Renal cortical epithelial cell (primary cell): ENCODE data around the gene RER1. TPM values are rescaled to one million over a fixed set of nuclear protein-coding genes. Genes with fewer than 3 reads are reported as not detected.

Experiments used
- DNase-seq: peaks from one replicate; pipeline ENCODE4 v3.0.0-alpha.2; 2011; ENCODE audit warnings: low read depth
- total RNA-seq: library from RNA; depleted of rRNA; stranded (reverse); fragments of >200 nt; gene quantifications from 2 replicates; pipeline ENCODE4 v1.2.3, GENCODE V29; 2014

RER1 gene
- total RNA-seq, 1 donor from 2014 or later, result 81.8 TPM

DNA sequence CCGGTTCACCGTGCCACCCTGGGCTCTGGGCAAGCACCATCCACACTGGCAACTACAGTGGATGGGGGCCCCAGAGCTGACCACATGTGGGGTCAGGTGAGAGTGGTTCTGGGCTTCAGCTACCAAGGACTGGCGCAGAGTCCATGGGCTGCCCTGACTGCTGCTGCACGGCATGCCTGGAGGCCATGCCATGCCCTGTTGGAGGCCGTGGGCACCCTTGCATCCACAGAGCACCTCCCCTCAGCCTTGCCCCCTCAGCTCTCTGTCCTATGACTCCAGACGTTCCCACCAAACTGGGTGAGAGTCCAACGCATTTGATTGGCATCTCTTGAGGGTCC lies 15.7 kb upstream of the RER1 start:
- no peak for DNase-seq

DNA sequence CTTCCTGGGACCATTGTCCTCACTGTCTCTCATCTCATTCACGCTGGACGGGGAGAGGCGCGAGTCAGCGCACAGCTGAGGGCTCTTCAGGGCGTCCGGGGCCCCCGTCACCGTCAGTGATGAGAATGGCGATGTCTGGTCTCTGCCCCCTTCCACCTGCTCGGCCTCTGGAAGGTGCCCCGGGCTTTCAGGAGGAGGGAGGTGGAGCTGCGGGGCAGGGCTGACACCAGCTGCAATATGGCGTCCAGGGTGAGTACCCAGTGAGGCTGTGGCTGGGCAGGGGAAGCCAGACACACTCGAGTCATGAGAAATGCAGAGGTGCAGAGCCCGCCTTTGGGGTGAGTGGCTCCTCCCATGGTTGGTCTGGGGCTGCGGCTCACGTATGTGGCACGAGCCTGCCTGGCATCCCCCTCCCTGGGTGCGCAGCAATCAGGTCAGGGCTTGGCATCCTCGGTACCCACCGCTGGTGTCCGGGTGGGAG lies 15.3 kb upstream of the RER1 start:
- DNase-seq, result no peak

DNA sequence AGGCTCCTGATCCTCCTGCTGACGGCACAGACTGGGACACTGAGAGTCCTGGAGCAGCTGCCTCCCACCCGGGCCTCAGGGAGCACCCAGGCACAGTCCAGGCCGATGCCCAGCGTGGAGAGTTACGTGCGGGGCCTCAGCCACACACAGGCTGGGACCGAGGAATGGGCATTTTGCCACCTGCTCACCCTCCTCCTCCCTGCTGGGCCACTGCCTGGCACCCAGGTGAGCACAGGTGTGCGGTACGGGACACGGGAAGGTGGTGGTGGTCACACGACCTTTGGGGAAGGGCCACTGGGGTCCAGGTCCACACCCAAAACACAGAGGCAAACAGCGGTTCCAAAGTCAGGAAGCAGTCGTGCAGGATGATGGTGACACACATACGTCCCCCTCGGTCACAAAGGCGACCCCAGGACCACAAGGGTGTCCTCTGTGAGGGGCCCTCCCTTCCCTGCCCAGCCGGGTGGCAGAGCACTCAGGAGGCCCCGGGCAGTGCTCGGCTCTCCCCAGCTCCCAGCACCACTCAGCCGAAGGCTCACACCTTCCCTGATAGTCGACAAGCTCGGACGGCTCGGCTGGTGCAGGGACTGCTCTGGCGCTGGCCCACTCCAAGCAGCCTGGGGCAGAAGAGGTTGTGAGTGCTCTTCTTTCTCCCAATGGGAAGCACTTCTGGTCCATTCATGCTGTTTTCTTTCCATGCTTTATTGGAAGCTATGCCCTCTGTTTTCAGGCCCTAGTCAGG lies 14.5 kb upstream of the RER1 start:
- DNase-seq, result no peak

DNA sequence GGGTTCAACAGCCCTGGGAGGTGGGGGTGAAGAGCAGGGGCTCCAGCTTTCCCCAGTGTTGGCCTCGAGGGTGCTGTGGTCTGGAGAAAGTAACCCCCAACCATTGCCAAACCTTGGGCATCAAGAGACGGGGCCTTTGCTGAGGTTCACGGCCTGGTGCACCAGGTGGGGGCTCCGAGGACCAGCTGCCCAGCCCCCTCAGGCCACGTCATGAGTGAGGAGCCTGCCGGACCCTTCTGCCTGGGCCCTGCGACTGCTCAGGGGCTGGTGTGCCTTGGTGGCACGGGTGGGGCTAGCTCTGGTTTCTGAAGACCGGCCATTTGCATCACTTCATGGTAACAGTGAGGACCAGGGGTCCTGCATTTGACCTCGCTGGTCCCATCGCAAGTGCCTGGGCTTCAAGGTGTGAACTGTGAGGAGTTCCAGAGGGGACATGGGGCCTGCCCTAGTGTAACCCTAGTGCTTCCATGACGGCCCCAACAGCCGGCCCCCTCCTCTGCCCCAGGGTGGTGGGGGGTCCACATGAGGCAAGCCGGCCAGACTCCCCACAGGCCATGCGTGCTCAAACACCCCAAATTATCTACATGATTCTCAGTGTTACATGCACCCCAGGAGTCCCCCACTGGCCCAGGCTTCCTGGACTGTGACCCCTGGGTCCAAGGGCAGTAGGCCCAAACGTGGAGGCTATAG lies 13.7 kb upstream of the RER1 start:
- DNase-seq, result no peak

DNA sequence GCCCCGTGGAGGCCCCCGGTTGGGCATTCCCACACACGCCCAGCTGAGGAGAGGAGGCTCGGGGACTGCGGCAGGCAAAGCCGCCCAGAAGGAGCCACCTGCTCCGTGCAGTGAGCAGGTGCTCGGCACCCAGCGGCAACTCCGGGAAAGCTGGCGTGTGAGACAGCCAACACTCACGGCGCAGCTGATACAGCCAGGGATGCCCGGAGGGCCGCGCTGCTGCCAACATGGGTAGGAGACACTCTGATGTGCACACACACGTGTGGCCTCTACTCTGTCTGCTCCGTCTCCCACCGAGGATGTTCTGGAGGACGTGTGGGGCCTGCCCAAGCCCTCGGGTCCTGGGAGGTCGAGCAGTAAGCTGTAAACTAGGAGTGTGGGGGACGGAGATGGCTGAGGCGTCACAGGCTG lies 13.2 kb upstream of the RER1 start:
- no peak for DNase-seq

DNA sequence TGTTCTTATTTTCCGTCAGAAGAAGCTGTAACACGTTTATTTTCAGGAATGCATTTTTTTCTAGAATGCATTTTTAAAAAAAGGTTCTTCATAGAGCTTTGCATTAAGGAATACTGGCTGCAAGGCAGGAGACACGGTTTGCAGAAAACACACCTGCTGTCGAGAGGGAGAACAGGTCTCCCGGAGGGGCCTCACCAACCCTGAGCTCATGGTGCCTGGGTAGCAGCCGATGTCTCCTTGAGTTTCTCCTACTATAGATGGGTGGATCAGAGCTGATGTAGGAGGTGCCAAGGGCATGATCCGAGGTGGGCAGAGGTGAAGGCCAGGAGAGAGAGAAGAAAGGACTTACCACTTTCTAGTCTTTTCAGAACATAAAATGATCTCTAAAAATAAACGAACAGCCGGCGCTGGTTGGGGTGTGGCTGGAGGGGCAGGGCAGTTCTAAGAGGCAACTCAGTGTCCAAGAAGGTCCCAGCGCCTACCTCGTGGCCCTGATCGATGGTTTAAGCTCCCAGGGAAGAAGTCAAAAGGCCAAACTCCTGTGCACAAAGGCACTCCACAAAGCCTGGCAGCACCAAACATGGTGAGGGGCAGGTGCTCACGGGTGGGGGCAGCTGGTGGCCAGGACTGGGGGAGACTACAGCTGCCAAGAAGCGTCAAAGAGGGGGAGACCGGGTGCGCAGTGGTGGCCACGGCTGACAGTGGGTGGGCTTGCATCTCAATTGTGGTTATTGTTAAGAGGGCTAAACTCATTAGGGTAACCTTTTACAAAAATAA lies 12.5 kb upstream of the RER1 start:
- DNase-seq, result no peak

DNA sequence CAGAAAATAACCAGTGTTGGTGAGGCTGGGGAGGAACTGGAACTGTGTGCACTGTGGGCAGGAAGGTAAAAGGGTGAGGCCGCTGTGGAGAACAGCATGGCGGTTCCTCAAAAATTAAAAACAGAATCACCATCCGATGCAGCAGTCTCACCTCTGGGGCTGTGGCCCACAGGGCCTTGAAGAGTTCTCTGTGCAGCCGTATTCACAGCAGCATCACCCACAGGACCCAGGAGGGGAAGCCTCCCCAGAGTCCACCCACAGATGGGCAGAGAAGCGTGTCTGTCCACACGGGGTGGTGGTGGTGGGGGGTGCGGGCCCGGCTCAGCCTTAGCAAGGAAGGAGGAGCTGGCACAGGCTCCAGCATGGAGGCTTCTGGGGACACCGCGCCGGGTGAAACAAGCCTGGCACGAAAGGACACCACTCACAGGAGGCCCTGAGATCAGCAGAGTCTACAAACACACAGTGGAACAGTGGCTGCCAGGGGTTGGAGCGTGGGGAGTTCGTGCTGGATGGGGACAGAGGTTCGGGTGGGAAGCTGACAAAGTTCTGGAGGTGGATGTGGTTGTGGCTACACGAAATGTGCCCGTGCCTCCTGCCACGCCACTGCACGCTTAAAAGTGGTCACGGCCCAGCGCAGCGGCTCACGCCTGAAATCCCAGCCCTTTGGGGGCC lies 11.8 kb upstream of the RER1 start:
- no peak for DNase-seq

DNA sequence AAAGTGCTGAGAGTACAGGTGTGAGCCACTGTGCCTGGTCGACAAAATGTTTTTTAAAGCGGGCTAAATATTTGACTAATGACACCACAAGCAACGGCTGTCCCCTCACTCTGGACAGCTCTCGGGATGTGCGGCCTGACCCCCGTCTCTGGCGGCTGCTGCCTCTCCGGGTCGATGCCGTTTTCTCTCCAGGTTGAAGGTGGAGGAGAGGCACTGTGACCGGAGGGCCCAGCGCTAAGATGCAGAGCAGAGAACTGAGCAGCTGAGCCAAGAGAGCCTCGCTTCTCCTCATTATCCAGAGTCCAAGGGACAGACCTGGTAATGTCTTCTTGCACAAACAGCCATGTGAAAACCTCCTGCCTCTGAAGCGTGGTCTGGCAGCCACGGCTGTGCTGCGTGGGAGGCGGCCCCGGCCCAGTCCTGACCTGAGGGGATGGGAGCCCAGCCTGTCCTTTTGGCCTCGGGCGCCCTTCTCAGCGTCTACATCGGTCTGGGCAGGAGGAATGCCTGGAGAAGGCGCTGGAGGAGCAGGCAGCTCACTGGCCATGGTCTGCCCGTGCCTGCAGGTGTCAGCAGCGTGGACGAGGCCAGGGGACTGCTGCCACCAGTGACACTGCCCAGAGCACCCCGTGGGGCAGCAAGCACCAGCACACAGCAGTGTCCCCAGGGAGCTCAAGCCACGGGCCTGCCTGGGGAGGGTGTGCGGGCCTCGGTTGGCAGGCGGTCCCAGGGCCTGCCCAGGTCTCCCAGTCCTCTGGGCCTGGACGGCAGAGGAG lies 10.6 kb upstream of the RER1 start:
- no peak for DNase-seq

DNA sequence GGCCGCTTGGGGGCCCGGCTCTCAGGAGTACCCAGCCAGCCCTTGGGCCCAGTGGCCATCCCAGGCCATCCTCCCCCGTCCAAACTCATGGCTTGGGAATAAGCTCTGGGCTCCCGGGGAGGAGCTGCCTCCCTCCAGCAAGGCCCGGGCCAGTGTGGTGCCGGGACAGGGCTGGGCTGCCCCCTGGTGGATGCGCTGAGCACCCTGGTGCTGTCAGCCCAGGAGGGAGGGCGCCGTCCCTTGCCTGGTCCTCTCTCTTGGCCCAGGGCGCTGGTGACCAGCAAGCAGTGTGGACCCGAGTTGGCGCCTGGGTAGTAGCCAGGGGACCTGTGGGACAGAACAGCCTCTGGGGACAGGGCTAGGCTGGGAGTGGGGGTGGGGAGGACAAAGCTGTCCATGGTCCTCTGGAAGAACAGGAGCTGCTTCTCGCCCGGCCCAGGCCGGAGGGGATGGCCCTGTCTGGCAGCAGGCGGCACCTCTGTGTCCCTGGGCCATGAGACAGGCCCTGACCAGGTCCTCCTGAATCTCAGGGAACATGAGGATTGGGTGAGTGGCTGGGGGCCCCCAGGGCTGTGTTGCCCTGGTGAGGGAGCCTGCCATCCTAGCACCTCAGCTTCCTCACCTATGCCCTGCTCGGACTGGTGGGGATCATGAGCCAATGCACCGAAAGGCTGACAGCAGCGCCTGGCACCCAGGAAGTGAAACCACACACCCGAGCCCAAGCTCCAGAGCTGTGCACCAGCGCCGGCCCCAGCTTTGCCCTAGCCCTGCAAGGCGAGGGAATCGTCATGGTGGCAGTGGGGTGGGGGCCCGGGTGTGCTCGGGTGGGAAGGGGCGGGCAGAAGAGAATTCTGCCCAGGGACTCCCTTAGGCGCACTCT lies 9.7 kb upstream of the RER1 start:
- peak; percentile 31 for DNase-seq

DNA sequence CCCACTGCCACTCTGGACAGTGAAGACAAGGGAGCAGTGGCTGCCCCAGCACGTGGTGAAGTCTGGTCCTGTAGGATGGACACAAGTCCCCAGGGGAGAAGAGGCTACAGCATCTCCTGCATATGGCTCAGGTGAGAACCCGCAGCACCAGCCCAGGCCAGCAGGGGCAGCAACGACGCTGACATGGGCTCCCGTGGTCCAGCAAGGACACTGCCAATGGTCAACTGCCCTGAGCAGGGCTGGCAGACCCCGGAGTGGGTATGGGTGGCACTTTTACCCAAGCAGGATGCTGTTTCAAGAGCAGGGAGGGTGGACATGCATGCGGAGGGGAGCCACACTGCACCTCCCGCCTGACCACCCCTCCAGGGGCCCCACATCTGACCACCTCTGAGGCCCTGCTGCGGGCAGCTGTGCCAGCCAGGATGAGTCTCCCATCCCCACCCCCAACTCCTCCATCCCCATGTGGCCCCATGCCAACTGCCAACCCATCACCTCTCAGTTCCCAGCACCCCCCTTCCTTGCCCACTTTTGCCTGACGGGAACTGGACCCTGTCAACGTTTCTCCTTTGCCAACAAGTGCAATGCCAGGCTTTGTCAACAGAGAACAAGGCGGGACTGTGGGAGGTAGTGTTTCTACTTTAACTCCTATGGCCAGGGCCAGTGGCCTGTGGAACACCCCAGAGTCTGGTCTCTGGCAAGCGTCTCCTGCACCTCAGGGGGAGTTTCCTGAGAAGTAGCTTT lies 8.8 kb upstream of the RER1 start:
- peak; percentile 18 for DNase-seq

DNA sequence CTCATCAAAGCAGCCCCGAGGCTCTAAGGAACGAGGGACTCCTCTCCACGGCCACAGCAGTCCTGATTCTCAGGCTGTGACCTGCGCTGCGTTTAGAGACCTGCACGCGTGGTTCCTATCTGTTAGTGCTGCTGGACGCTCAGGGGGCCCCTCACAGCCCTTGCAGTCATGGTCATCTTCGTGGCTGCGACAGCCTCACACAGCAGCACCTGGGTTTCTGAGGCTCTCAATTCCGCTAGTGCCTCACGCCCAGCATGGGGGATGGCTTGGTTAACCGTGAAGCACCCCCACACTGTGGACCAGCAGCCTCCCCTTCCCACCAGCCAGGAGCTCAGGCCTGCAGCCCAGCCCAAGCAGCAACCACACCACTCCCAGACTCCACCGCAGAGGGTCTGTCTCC lies 8.1 kb upstream of the RER1 start:
- DNase-seq, result no peak

DNA sequence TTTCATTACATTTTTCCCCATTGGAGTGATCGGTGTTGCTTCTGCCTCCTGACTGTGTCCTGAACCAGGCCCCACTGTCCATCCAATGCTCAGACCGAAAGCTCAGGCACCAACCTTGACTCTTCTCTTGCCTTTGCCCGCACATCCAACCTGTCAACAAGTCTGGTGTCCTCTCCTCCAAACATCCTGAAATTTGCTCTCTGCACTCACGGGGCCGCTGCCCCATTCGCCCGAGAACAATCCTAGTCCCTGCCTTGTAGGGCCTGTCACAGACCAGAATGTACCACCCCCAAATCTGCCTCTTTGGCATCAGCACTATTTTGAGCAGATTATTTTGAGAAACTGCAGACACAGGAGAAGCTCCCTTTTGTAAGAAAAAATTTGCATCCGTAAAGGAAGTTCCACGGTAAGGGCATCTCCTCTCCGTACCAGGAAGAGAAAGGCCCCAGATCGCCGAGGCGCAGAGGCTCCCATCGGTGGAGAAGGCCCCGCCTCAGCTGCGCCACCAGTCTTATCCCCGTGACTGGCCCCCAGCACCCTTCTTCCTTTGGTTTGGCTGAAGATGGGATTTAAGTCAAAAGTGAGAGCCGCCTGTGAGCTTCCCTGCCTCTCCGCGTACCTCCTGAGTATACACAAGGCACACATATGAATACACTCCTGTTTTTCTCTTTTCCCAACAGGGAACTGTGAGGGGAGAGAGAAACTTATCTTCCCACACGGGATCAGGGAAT lies 7.3 kb upstream of the RER1 start:
- no peak for DNase-seq

DNA sequence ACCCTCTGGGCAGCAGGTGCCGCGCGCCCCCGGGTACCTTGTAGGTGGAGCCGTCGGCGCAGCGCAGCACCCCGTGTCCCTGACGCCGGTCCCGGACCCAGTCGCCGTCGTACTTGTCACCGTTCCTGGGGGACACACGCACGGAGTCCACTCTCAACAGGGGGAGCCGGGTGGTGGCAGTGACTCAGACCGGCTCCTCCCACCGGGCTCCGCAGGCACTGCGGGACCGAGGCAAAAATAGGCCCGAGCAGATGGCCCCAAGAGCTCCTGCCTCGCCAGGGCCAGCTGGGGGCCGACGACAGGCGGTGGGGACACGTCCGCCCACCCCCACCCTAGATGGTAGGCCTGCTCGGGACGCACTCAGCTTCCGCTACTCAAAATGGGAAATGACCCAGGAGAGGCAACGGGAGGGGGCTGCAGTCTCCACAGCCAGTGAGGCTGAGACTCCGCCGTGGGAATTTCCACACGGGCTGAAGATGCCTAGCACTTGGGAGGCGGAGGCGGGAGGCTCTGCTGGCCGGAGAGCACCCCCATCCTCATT lies 6.6 kb upstream of the RER1 start:
- no peak for DNase-seq

DNA sequence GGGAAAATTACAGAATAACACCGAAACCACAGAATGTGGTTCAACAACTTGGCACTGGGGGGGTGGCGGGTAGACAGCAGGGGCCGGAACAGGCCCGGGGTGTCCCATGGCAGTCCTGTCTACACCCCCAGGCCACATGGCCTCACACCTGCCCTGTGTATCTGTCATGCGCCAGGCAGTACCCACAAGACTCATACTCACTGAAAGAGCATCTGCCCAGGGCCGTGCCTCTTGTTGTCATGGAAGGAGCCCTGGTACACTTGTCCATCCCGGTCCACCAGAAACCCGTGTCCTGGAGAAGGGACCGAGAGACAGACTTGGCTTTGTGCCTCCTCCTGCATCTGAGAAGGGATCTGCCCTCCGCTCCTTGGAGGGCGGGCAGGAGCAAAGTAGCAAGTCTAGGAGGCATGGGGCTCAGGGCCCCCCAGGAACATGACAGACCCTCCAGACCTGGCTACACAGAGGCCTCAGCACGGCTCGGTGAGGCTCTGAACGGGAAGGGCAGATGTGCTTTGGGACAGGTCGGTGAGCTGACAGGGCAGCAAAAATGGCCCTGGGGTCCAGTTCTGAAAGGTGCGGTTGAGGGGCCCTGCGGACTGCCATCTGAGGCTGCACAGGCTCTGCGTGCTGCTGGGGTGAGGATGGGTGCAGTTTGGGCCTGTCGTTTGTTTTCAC lies 5.9 kb upstream of the RER1 start:
- DNase-seq, result no peak

DNA sequence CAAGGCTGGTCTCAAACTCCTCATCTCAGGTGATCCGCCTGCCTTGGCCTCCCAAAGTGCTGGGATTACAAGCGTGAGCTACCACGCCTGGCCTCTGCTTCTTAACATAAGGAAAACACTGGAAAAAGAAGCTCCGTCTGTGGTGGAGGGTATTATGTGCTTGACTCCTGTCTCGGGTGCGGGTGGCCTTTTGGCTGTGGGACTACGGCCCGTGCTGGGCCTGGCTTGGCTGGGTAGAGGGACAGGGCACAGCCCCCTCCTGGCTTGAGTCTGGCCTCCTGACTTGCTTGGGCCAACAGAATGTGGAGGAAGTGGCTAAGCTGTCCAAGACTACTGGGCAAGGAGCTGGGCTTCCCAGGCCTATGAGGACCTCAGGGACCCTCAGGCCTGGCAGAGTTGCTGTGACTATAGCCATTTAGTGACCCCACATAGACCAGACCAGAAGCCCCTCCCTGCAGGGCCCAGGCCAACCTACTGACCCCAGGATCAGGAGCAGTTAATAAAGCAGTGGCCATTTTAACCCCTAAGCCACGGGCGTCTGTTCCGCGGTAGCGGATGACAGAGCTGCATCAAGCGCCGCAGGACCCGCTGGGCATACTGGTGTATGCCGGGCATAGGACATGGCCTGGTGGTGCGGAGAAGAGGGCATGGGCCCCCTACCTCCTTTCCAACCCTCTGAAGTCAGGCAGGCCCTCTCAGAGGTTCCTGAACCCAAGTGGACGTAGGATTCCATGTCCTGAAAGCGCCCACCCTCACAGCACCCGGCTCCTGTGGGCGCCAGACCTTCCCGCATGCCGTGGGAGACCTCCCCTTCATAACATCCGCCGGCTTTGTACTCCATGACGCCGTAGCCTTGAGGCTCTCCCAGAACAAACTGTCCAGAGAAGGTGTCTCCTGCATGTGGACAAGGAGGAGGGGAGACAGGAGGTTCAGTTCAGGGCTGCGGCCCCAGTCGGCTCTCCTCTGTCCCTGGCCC lies 4.7 kb upstream of the RER1 start:
- no peak for DNase-seq

DNA sequence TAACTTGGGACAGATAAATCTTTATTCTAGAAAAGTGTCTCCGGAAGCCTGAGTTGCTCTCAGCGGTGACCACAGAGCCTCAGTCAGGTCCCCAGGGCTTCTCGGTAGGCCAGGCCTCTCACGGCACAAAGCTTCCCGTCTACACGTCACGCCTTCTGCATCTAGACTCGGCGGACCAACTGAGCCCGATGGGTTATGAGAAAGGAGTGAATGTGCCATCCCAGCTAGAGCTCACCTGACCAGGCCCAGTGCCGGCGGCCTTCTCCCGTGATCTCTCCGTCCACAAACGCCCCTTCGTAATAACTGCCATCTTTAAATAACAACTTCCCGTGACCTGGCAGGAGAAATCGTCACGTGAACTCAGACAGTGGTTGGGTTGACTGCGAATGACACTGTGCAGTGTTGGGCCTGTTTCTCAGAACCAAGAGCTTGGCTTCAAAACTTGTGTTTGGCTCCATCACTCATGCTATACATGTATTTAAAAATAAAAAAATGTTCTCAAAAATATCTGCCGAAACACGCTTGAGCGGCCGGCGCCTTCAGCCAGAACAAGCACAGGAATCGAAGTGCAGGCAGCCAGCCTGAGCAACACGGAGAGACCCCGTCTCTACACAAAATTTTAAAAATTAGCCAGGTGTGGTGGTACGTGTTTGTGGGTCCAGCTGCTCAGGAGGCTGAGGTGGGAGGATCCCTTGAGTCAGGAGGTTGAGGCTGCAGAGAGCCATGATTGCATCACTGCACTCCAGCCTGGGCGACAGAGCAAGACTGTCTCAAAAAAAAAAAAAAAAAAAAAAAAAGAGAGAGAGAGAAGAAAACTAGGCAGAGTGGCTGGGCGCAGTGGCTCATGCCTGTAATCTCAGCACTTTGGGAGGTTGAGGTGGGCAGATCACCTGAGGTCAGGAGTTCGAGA lies 3.4 kb upstream of the RER1 start:
- no peak for DNase-seq
